A549 (cell line): ENCODE measurements around the gene PDP2. TPM values are rescaled to one million over a fixed set of nuclear protein-coding genes. Genes with fewer than 3 reads are reported as not detected.

ENCODE experiments used
- ATAC-seq, 2 experiments: fragments of 200-7000 bp in 1 of 2; fragments of >200 bp in 1 of 2; cut with Nextera tagmentation in 1 of 2; cut with Tn5 transposase in 1 of 2; 3 replicates each; pipeline versions ENCODE4 v1.8.0 to v1.9.1; 2018 to 2020; ENCODE audit warnings: mild to moderate bottlenecking in 1 of 2, moderate library complexity in 1 of 2
- CTCF ChIA-PET: fragments of 300-600 bp; sonication (Branson Sonifier 250); formaldehyde crosslinking; extraction: SDS; loops from one replicate; lab custom pipeline; 2021; ENCODE audit warnings: antibody characterized with exemption, inconsistent platforms; lab: Yijun Ruan, JAX
- POLR2A ChIA-PET: fragments of 350-600 bp; formaldehyde crosslinking; extraction: SDS; loops from one replicate; lab custom pipeline; 2021; ENCODE audit warnings: antibody characterized with exemption, inconsistent platforms; lab: Yijun Ruan, JAX
- DNase-seq, 2 experiments: peaks; one replicate each; pipeline versions ENCODE4 v3.0.0 to v3.0.0-alpha.2; 2011 to 2016; ENCODE audit warnings: low read depth in 1 of 2, low spot score in 1 of 2
- FAIRE-seq: peaks from 2 replicates; lab custom pipeline; 2011; peaks lifted over from hg19 to GRCh38; lab: Jason Lieb, UNC
- H3K27ac ChIP-seq, 2 experiments: fragments of >200 bp; sonication (Bioruptor Twin); formaldehyde crosslinking; 3 replicates each; pipeline ENCODE4 v1.5.1; 2016 to 2017
- H3K4me1 ChIP-seq: fragments of >200 bp; sonication (Bioruptor Twin); formaldehyde crosslinking; 3 replicates; pipeline ENCODE4 v1.6.1; 2016
- H3K4me2 ChIP-seq: fragments of >200 bp; sonication (Bioruptor Twin); formaldehyde crosslinking; 3 replicates; pipeline ENCODE4 v1.6.1; 2016
- H3K4me3 ChIP-seq: fragments of >200 bp; sonication (Bioruptor Twin); formaldehyde crosslinking; 3 replicates; pipeline ENCODE4 v1.5.1; 2016
- H3K9me3 ChIP-seq: fragments of >200 bp; sonication (Bioruptor Twin); formaldehyde crosslinking; 3 replicates; pipeline ENCODE4 v1.6.1; 2016
- CBX8 ChIP-seq: fragments of 200-600 bp; sonication (generic); IDR thresholded peaks from 2 replicates; pipeline ENCODE4 v1.6.1; 2016
- CEBPB ChIP-seq, 2 experiments: fragments of >200 bp in 1 of 2; sonication (Bioruptor Twin) in 1 of 2; formaldehyde crosslinking in 1 of 2; IDR thresholded peaks; 2 replicates each; pipeline ENCODE4 v1.6.1; 2012 to 2016
- EHF ChIP-seq: fragments of 250-450 bp; sonication (Bioruptor Pico); IDR thresholded peaks from 2 replicates; pipeline ENCODE4 v1.5.0; 2020; ENCODE audit warnings: mild to moderate bottlenecking
- EHMT2 ChIP-seq: fragments of 200-600 bp; sonication (generic); IDR thresholded peaks from 2 replicates; pipeline ENCODE4 v1.6.1; 2016; ENCODE audit warnings: antibody characterized with exemption, low read depth, mild to moderate bottlenecking, moderate library complexity
- EP300 ChIP-seq, 2 experiments: fragments of >200 bp; sonication (Bioruptor Twin); formaldehyde crosslinking; IDR thresholded peaks; 2 replicates in 1 of 2; 3 replicates in 1 of 2; pipeline ENCODE4 v1.6.1; 2016 to 2017
- ESRRA ChIP-seq: fragments of 150-350 bp; IDR thresholded peaks from 2 replicates; pipeline ENCODE4 v1.6.1; 2014; ENCODE audit warnings: mild to moderate bottlenecking, low read length, borderline replicate concordance
- GATA3 ChIP-seq: IDR thresholded peaks from 2 replicates; pipeline ENCODE4 v1.6.1; 2012; ENCODE audit warnings: borderline replicate concordance
- HOXA7 ChIP-seq: fragments of 250-450 bp; sonication (Bioruptor Pico); IDR thresholded peaks from 2 replicates; pipeline ENCODE4 v1.5.0; 2020; ENCODE audit warnings: mild to moderate bottlenecking, moderate library complexity
- MAZ ChIP-seq: fragments of 150-350 bp; IDR thresholded peaks from 2 replicates; pipeline ENCODE4 v1.6.1; 2014; ENCODE audit warnings: antibody characterized with exemption, low read depth, low read length, borderline replicate concordance
- PHF8 ChIP-seq: fragments of 200-600 bp; sonication (generic); IDR thresholded peaks from 2 replicates; pipeline ENCODE4 v1.6.1; 2016; ENCODE audit warnings: low read depth, mild to moderate bottlenecking, antibody characterized with exemption, moderate library complexity, borderline replicate concordance
- RFX5 ChIP-seq: fragments of 450-650 bp; IDR thresholded peaks from 2 replicates; pipeline ENCODE4 v1.7.1; 2014; ENCODE audit warnings: antibody characterized with exemption, mild to moderate bottlenecking, moderate library complexity
- SREBF2 ChIP-seq: fragments of 450-650 bp; IDR thresholded peaks from 2 replicates; pipeline ENCODE4 v1.6.1; 2014; ENCODE audit warnings: mild to moderate bottlenecking, moderate library complexity
- ZC3H11A ChIP-seq: fragments of 450-650 bp; IDR thresholded peaks from 2 replicates; pipeline ENCODE4 v1.6.1; 2014; ENCODE audit warnings: antibody characterized with exemption, mild to moderate bottlenecking
- WGBS: methylation state at CpG from one replicate; pipeline ENCODE4 v1.1.6; 2017; ENCODE audit errors: missing lambda C conversion rate; 5-methylcytosine and 5-hydroxymethylcytosine counted together
- polyA plus RNA-seq, 4 experiments: library from polyadenylated mRNA; depleted of rRNA in 3 of 4; stranded (reverse); fragments of >200 nt; fragmentation: RNase III in 1 of 4; extraction: RNeasy Plus Mini Kit Qiagen cat#74134 plus additional on column Dnase treatment in 1 of 4; gene quantifications; 2 replicates in 3 of 4; 3 replicates in 1 of 4; pipeline ENCODE4 v1.2.3, GENCODE V29; 2011 to 2017
- TF ChIP-seq, protein P1 (sequence below): fragments of >200 bp; sonication (Bioruptor Twin); formaldehyde crosslinking; IDR thresholded peaks from 2 replicates; pipeline ENCODE4 v1.6.1; 2016
- TF ChIP-seq, protein P2 (sequence below): IDR thresholded peaks from 2 replicates; pipeline ENCODE4 v1.6.1; 2012; ENCODE audit warnings: low read depth, borderline replicate concordance
- TF ChIP-seq, protein P3 (sequence below): fragments of 150-350 bp; IDR thresholded peaks from 2 replicates; pipeline ENCODE4 v1.6.1; 2014; ENCODE audit warnings: low read depth, mild to moderate bottlenecking, low read length
- TF ChIP-seq, protein P4 (sequence below): fragments of 250-450 bp; sonication (Bioruptor Pico); IDR thresholded peaks from 2 replicates; pipeline ENCODE4 v1.5.0; 2021; ENCODE audit warnings: mild to moderate bottlenecking, moderate library complexity, borderline replicate concordance
- TF ChIP-seq, protein P5 (sequence below): fragments of 450-650 bp; IDR thresholded peaks from 2 replicates; pipeline ENCODE4 v1.6.1; 2014; ENCODE audit warnings: antibody characterized with exemption
- TF ChIP-seq, protein P6 (sequence below): fragments of 200-600 bp; sonication (generic); IDR thresholded peaks from 2 replicates; pipeline ENCODE4 v1.6.1; 2016; ENCODE audit warnings: antibody characterized with exemption, mild to moderate bottlenecking, moderate library complexity
- TF ChIP-seq, protein P7 (sequence below): fragments of >200 bp; sonication (Bioruptor Twin); formaldehyde crosslinking; IDR thresholded peaks from 3 replicates; pipeline ENCODE4 v1.5.1; 2016

The PDP2 gene
- polyA plus RNA-seq, 2 of the 4 experiments (the other 2 are of a cell fraction): 10.0 to 10.5 TPM

DNA sequence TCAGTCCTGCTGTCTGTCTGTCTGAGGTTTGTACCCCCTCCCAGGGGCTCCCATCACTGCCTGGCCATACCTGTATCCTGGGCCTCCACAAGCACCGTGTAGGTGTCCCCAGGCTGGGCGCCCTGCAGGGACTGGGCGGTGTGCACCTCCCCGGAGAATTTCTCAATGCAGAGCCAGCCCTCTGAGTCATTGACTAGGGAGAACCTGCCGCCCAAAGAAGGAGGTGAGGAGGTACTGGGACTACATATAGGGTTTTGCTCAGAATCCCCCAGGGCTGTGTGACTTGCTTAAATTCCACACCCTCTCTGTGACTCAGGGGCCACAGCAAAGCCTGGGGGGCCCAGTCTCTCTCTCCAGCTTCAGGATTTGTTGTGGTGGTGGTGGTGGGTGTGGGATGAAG lies 30.8 kb downstream of the PDP2 start:
- ATAC-seq (peak; percentile 19 to 20; a peak in 4 of 6 replicates), FAIRE-seq (no peak)
- H3K4me3 ChIP-seq: no peak overlapping the region
- H3K9me3 ChIP-seq: no peaks in the 10 kb centered on the region
- POLR2A ChIA-PET: no interaction called here
- CTCF ChIA-PET: interaction anchor here (0.9 to 40.8 kb wide), 5 partner anchors 4 to 244 kb away, joined by 3 to 837 read pairs (median 7); partner anchors contain the start of genes CDH16, NAE1, PDP2 and RRAD
- no peak for TF ChIP-seq ZC3H11A
- TF ChIP-seq MAZ: no peak
- TF ChIP-seq PHF8: no peak
- TF ChIP-seq RFX5: no peak
- no peak for TF ChIP-seq ESRRA
- TF ChIP-seq, protein P1, sequence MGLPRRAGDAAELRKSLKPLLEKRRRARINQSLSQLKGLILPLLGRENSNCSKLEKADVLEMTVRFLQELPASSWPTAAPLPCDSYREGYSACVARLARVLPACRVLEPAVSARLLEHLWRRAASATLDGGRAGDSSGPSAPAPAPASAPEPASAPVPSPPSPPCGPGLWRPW: no peak
- TF ChIP-seq CBX8: no peak
- TF ChIP-seq, protein P2, sequence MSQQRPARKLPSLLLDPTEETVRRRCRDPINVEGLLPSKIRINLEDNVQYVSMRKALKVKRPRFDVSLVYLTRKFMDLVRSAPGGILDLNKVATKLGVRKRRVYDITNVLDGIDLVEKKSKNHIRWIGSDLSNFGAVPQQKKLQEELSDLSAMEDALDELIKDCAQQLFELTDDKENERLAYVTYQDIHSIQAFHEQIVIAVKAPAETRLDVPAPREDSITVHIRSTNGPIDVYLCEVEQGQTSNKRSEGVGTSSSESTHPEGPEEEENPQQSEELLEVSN: no peak
- TF ChIP-seq EHMT2: no peak
- TF ChIP-seq, protein P3, sequence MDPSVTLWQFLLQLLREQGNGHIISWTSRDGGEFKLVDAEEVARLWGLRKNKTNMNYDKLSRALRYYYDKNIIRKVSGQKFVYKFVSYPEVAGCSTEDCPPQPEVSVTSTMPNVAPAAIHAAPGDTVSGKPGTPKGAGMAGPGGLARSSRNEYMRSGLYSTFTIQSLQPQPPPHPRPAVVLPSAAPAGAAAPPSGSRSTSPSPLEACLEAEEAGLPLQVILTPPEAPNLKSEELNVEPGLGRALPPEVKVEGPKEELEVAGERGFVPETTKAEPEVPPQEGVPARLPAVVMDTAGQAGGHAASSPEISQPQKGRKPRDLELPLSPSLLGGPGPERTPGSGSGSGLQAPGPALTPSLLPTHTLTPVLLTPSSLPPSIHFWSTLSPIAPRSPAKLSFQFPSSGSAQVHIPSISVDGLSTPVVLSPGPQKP: no peak
- TF ChIP-seq, protein P4, sequence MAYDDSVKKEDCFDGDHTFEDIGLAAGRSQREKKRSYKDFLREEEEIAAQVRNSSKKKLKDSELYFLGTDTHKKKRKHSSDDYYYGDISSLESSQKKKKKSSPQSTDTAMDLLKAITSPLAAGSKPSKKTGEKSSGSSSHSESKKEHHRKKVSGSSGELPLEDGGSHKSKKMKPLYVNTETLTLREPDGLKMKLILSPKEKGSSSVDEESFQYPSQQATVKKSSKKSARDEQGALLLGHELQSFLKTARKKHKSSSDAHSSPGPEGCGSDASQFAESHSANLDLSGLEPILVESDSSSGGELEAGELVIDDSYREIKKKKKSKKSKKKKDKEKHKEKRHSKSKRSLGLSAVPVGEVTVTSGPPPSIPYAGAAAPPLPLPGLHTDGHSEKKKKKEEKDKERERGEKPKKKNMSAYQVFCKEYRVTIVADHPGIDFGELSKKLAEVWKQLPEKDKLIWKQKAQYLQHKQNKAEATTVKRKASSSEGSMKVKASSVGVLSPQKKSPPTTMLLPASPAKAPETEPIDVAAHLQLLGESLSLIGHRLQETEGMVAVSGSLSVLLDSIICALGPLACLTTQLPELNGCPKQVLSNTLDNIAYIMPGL: no peak
- TF ChIP-seq, protein P5, sequence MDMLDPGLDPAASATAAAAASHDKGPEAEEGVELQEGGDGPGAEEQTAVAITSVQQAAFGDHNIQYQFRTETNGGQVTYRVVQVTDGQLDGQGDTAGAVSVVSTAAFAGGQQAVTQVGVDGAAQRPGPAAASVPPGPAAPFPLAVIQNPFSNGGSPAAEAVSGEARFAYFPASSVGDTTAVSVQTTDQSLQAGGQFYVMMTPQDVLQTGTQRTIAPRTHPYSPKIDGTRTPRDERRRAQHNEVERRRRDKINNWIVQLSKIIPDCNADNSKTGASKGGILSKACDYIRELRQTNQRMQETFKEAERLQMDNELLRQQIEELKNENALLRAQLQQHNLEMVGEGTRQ: no peak
- no peak for TF ChIP-seq HOXA7 (CRISPR knock-in tag)
- TF ChIP-seq GATA3: no peak
- no peak for TF ChIP-seq SREBF2
- TF ChIP-seq EHF (CRISPR knock-in tag): no peak
- TF ChIP-seq EP300 (IDR thresholded peaks at IDR 0.05): no peak
- no peak for TF ChIP-seq CEBPB (IDR thresholded peaks at IDR 0.05)
- TF ChIP-seq, all 56 proteins: peak for 0
- no peak overlapping the region for H3K27ac ChIP-seq
- no peak overlapping the region for H3K4me2 ChIP-seq
- DNase-seq: no peak
- peaks cover 7% of the 10 kb centered on the region; the same call in 1 of the 3 replicates for H3K4me1 ChIP-seq
- 38% methylated on average over 5 of the region's 5 CpGs for WGBS

DNA sequence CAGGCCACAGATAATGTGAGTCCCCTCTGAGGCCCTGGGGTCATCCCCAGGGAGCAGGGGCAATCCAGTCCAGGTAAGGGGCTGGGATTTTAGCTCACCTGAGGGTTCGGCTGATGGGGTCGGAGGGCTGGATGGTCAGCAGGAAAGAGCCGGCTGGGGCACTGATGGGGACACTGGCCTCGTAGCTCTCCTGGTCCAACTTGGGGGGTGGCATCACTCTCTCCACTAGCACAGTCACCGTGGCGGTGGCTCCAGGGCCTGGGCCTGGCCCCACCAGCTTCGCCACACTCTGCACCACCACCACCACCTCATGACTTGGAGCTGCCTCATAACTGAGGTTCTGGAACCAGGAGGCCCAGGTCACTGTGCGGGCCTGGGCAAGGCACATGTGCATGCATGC lies 31.5 kb downstream of the PDP2 start:
- no peak for FAIRE-seq
- TF ChIP-seq MAZ: no peak
- no peak for TF ChIP-seq SREBF2
- TF ChIP-seq, all 56 proteins: peak for 0
- 78% methylated on average over 8 of the region's 8 CpGs for WGBS
- CTCF ChIA-PET: interaction anchor here (0.6 to 40.8 kb wide), 3 partner anchors 3 to 467 kb away, joined by 3 to 837 read pairs (median 837); partner anchors contain the start of genes CDH16, PDP2 and RRAD
- ATAC-seq: no peak
- no peak for DNase-seq
- Histone ChIP-seq H3K4me3 (no peak overlapping the region), H3K4me1 (peaks cover 7% of the 10 kb centered on the region; the same call in 1 of the 3 replicates), H3K4me2 (no peak overlapping the region), H3K9me3 (no peaks in the 10 kb centered on the region), H3K27ac (no peak overlapping the region)
- POLR2A ChIA-PET: no interaction called here

DNA sequence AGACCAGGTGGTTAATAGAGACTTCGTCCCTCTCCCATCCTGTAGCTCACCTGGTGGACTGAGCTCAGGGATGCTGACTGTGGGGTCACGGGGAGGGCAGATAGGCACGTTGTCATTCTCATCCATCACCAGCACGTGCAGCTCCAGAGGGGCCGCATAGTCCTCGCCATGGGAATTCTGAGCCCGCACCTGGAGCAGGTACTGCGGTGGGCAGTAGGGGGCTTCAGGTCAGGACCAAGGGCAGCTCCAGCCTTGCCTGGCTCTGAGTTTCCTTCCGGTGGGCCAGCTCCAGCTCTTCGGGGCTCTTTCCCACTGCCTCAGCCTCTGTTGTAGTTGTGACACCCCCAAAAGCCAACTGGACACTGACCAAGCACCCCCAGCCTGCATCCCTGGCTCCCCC lies 32.8 kb downstream of the PDP2 start:
- no peak for FAIRE-seq
- no peak overlapping the region for H3K4me3 ChIP-seq
- H3K4me1 ChIP-seq: peaks cover 7% of the 10 kb centered on the region; the same call in 1 of the 3 replicates
- no peak overlapping the region for H3K4me2 ChIP-seq
- DNase-seq: no peak
- no peaks in the 10 kb centered on the region for H3K9me3 ChIP-seq
- no peak for ATAC-seq
- TF ChIP-seq, protein P6, sequence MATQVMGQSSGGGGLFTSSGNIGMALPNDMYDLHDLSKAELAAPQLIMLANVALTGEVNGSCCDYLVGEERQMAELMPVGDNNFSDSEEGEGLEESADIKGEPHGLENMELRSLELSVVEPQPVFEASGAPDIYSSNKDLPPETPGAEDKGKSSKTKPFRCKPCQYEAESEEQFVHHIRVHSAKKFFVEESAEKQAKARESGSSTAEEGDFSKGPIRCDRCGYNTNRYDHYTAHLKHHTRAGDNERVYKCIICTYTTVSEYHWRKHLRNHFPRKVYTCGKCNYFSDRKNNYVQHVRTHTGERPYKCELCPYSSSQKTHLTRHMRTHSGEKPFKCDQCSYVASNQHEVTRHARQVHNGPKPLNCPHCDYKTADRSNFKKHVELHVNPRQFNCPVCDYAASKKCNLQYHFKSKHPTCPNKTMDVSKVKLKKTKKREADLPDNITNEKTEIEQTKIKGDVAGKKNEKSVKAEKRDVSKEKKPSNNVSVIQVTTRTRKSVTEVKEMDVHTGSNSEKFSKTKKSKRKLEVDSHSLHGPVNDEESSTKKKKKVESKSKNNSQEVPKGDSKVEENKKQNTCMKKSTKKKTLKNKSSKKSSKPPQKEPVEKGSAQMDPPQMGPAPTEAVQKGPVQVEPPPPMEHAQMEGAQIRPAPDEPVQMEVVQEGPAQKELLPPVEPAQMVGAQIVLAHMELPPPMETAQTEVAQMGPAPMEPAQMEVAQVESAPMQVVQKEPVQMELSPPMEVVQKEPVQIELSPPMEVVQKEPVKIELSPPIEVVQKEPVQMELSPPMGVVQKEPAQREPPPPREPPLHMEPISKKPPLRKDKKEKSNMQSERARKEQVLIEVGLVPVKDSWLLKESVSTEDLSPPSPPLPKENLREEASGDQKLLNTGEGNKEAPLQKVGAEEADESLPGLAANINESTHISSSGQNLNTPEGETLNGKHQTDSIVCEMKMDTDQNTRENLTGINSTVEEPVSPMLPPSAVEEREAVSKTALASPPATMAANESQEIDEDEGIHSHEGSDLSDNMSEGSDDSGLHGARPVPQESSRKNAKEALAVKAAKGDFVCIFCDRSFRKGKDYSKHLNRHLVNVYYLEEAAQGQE: peak; percentile 63; the same call in 1 of the 2 replicates
- TF ChIP-seq, protein P7, sequence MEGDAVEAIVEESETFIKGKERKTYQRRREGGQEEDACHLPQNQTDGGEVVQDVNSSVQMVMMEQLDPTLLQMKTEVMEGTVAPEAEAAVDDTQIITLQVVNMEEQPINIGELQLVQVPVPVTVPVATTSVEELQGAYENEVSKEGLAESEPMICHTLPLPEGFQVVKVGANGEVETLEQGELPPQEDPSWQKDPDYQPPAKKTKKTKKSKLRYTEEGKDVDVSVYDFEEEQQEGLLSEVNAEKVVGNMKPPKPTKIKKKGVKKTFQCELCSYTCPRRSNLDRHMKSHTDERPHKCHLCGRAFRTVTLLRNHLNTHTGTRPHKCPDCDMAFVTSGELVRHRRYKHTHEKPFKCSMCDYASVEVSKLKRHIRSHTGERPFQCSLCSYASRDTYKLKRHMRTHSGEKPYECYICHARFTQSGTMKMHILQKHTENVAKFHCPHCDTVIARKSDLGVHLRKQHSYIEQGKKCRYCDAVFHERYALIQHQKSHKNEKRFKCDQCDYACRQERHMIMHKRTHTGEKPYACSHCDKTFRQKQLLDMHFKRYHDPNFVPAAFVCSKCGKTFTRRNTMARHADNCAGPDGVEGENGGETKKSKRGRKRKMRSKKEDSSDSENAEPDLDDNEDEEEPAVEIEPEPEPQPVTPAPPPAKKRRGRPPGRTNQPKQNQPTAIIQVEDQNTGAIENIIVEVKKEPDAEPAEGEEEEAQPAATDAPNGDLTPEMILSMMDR: no peak
- POLR2A ChIA-PET: no interaction called here
- CTCF ChIA-PET: interaction anchor here (29.9 to 40.8 kb wide), 2 partner anchors 2 to 14 kb away, joined by 837 read pairs; partner anchors contain the start of genes CDH16, PDP2 and RRAD
- whole genome bisulfite sequencing: 63% methylated on average over 10 of the region's 10 CpGs
- no peak overlapping the region for H3K27ac ChIP-seq
